GM21723 (cell line): ENCODE data around the gene FBLN2.
"Not testable (repeated sequence)": the region's sequence is repeated elsewhere in the genome, so short reads cannot be mapped to it uniquely, and the experiment has no call there.

ENCODE experiments used
- ATAC-seq: cut with Tn5 transposase; IDR thresholded peaks from one replicate; pipeline ENCODE4 v1.9.1; 2021; ENCODE audit warnings: mild to moderate bottlenecking, moderate library complexity; ENCODE audit not compliant: unreplicated experiment

FBLN2 gene

GRCh38 chr3:13513051-13513912 lies 35.6 kb upstream of the FBLN2 start:
- ATAC-seq: no peak

- ATAC-seq: no peak
These were observed 34.9 kb upstream of the FBLN2 start for GRCh38 chr3:13513913-13514517.

DNA sequence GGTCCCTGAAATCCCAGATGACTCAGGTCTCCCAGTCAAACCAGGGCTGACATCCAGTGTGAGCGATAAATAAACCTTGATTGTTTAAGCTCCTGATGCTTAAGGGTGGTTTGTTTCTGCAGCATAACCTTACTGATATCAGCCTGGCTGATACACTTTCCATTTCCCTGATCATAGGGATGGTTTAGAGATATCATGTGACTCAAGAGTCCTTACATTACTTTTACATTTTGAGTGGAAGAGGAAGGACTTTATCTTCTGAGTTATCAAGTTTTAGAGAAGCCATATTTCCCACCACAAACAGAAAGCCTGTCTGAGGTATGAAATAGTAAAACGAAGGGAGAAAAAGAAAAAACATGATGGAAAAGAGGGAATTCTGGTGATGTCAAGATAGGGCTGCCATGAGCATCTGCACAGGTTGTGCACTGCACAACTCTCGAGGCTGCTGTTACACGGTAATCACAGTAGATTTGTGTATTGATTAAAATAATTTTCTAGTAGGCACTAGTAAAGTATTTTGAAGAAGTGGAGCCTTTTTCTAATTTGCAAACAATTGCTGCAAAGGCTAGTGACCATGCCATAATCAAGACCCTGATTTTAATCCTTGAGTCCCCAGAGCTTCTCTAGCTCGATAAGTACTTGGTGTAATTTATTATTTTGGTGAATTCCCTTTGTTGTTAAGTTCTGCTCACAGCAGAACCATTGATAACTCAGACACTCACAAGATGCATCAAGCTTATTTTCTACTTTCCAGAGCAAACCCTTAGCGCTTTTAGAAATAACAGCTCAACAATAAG lies 34.1 kb upstream of the FBLN2 start:
- ATAC-seq: no peak

- no peak for ATAC-seq
These were observed 32.9 kb upstream of the FBLN2 start for GRCh38 chr3:13515786-13516759.

- ATAC-seq: no peak
These were observed 32.2 kb upstream of the FBLN2 start for GRCh38 chr3:13516760-13517135.

- ATAC-seq: no peak
These were observed 31.5 kb upstream of the FBLN2 start for GRCh38 chr3:13517253-13517977.

- no peak for ATAC-seq
These were observed 30.4 kb upstream of the FBLN2 start for GRCh38 chr3:13518516-13518953.

DNA sequence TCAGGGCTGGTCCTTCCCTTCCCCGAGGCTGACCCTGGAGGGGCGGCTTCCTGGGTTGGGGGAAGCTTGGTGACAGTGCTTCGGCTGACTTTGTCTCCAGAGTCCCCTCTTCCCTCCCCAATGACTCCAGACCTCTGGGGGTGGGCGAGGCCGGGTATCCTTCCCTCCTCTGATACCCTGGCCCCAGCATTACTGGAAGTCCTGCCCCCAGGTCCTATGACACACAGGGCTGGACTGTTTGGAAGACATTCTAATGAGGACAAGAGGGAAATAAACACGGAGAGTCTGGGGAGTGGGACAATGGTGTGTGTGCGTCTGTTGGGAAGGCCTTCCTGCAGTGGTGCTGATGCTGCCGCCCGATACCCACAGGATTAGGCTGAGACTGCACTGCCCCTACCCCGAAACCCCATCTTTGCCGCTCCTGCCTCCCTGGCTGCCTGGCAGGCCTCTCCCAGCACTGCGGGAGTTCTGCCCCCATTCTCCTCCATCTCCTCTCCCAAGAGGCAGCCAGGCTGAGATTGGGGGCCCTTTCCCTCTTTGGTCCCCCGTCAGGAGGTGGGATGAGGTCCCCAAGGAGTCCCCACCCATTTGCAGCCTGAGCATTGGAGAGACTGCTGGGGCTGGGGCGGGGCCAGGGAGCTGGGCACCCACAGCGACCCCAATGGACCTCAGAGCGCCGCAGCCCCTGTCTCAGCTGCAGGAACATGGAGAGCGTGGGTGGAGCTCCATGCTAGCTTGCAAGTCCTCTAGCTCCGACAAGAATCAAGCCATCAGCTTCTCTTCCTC lies 29.7 kb upstream of the FBLN2 start:
- ATAC-seq: no peak

GRCh38 chr3:13520326-13520880 lies 28.5 kb upstream of the FBLN2 start:
- ATAC-seq: no peak

DNA sequence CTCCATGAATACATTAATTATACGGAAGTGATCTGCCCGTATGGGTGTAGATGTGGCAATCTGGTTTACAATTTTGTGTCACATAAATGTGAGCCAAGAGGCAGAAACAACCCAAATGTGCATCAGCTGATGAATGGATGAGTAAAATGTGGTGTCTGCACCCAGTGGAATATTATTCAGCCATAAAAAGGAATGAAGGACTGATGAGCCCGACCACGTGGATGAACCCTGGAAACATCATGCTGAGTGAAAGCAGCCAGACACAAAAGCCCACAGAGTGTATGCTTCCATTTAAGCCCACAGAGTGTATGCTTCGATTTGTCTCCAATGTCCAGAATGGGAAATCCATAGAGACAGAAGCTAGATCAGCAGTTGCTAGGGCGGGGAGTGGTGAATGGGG lies 27.6 kb upstream of the FBLN2 start:
- ATAC-seq: no peak

DNA sequence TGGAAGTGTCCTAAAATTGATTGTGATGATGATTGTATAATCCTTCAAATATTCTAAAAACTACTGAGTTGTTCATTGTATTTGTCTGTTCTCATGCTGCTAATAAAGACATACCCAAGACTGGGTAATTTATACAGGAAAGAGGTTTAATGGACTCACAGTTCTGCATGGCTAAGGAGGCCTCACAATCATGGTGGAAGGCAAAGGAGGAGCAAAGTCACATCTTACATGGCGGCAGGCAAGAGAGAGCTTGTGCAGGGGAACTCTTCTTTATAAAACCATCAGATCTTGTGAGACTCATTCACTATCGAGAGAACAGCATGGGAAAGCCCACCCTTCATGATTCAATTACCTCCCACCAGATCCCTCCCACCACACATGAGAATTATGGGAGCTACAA lies 27.2 kb upstream of the FBLN2 start:
- ATAC-seq: not testable (repeated sequence)

DNA sequence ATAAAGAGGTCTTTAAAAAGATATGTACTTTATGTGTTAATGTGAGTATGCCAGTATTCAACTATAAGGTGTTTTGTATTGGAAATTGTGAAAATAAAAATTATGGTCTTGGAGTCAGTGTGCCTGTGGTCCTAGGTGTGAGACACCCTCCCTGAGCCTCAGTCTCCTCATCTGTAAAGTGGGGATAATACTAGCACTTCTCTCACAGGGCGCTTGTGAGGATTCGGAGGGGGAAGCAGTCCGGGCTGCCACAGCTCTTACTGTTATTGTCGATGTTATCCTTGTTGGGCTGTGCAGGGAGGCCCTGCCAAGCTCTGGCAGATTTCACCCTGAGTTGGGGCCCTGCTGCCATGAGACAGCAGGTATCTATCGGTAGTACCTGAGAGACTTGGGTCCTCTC lies 26.7 kb upstream of the FBLN2 start:
- ATAC-seq: no peak

GRCh38 chr3:13524979-13525669 lies 23.8 kb upstream of the FBLN2 start:
- ATAC-seq: no peak

DNA sequence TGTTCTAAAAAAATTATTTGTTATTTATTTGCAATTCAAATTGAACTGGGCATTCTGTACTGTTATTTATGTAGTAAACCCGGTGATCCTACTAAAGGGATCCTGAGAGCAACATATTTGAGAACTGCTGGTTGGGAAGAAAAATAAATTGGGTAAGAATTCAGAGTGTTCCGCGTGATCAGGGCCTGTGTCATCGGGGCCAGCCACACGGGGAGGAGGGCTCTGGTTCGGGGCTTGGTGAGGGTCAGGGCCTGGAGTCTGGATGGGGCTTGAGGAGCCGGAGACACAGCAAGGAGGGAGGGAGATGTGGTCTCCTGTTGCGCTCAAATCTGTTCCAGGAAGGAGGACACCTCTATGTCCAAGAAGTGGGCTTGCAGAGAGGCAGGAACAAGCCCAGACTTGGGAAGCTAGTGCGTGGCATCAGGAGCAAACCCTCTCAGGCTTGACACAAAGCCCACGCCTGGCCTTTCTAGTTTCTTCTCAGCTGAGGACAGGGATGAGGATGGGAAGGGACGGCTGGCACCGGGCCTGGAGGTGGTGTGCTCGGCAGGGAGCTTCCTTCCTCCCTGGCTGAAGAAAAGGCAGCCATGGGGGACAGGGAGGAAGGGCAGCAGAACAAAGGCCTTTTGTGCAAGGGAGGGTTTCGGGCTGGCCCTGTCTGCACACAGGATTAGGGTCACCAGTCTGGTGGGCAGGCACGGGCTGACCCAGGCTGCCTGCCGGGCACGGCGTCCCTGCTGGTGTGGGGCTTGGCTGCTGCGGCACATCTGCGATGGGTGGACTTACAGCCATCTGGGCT lies 22.9 kb upstream of the FBLN2 start:
- ATAC-seq: no peak

- ATAC-seq: no peak
These were observed 22.3 kb upstream of the FBLN2 start for GRCh38 chr3:13526626-13526949.

DNA sequence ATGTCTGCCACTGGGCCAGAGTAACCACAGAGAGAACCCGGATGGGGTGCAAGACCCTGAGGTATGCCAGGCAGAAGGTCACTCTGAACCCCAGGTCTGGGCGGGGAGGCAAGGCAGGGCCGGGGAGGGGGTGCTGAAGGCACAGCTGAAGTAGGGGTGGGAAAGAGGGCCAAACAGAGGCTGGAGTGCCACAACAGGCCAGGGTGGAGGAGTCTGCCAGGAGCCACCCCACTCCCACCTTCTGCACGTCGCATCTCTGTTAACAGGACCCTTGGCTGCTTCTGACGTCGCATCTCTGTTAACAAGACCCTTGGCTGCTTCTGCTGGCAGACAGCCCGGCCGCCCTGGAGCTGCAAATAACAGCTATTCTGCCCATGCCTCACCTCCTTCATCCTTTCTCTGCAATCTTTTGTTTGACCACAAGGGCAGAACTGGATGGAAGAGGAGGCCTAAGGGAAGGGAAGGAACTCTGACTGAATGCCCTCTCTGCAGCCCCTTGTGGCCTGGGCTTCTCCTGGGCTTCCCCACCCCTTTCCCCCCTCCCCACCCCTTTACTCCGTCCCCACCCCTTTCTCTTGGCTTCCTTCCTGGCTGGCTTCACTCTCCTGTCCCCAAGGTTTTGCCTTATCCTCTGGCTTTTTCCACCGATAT lies 20.6 kb upstream of the FBLN2 start:
- ATAC-seq: no peak
